ENCODE results near the gene PAPPA. TPM values are rescaled to one million over a fixed set of nuclear protein-coding genes. Genes with fewer than 3 reads are reported as not detected.

PAPPA gene
- total and polyA plus RNA-seq, 9 of the 15 experiments (the other 6 are each of a cell fraction or from before 2014, with no cell fraction given): 0.06 to 0.18 (median 0.11) TPM

DNA sequence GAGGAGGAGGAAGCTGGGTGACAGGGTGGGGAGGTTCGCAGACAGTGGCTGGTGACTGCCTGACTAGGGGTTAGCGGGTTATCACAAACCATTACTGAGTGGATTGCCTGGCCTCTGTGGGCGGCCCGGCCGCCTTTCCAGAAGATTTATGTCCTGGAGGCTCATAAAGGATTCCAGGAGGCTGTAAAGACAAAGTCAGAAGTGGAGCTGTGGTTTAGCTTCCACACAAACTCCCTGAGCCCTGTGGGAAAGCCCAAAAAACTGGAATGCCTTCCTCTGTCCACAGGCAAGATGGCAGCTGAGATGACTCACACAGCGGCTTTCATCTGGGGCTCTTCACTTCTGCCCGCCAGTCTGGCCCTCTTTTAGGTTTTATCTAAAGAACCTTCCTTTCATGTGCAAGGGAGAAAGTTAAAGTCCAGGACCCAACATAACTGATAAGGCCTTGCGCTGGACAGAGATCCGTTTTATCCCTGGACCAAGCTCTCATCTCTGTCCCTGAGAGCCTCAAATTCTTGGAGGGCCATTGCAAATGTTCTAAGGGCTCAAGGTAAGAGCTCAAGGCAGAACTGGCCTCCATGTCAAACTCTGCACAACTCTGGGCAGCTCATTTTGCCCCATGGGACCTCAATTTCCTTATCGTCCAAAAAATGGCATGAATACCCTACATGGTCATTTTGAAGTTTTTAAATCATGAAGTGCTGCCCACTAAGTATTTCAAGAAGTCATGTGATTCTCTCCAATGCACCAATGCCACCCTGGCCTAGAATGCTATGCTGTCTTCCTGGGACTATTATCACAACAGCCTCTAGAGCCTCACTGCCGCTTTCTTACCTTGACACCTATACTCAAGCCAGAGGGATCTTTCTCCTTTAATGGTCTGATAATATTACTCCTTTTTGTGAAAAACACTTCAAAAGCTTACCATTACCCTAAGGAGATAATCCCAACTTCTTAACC lies 284.1 kb downstream of the PAPPA start (continued):
- TF ChIP-seq THRA (IDR thresholded peaks at IDR 0.05) (no peak), KLF6 (CRISPR knock-in tag; IDR thresholded peaks at IDR 0.05; ENCODE audit: borderline replicate concordance) (peak; percentile 88; the same call in 1 of the 2 replicates), RBM15 (IDR thresholded peaks at IDR 0.05; ENCODE audit: insufficient read depth, low read length) (no peak), TCF7 (IDR thresholded peaks at IDR 0.05; ENCODE audit: borderline replicate concordance) (peak; percentile 88), ETV5 (CRISPR knock-in tag; IDR thresholded peaks at IDR 0.05; ENCODE audit: low read depth) (peak; percentile 32), ETS2 (tag; IDR thresholded peaks at IDR 0.05; ENCODE audit: borderline replicate concordance, poor library complexity, severe bottlenecking) (no peak), ZFPM2 (CRISPR knock-in tag; IDR thresholded peaks at IDR 0.05) (no peak), RFX5 (IDR thresholded peaks at IDR 0.05; ENCODE audit: low read depth, low read length) (no peak), FOXM1 (IDR thresholded peaks at IDR 0.05; ENCODE audit: low read depth) (0 out of 2 replicates have a peak, but pooled peaks have one; percentile 18), FOXM1 (CRISPR knock-in tag; IDR thresholded peaks at IDR 0.05; ENCODE audit: low read depth) (no peak), MCM3 (IDR thresholded peaks at IDR 0.05) (no peak), FOXA1 (IDR thresholded peaks at IDR 0.05; ENCODE audit: borderline replicate concordance) (no peak), NFATC3 (IDR thresholded peaks at IDR 0.05) (no peak), SRSF9 (IDR thresholded peaks at IDR 0.05; ENCODE audit: borderline replicate concordance, low read depth, low read length) (no peak), RFX1 (IDR thresholded peaks at IDR 0.05) (no peak), DNMT1 (IDR thresholded peaks at IDR 0.05) (no peak), MEF2D (tag; conservative IDR thresholded peaks at IDR 0.05; ENCODE audit: low read depth) (peak; percentile 20; the same call in 1 of the 2 replicates), ZBTB49 (CRISPR knock-in tag; IDR thresholded peaks at IDR 0.05; ENCODE audit: borderline replicate concordance) (no peak), DPF2 (IDR thresholded peaks at IDR 0.05) (peak; percentile 87), RAD21 (CRISPR knock-in tag; conservative IDR thresholded peaks at IDR 0.05 in 1 of 2, IDR thresholded peaks at IDR 0.05 in 1 of 2) (peak; percentile 7 to 16; a peak in 2 of 4 replicates), ZNF668 (CRISPR knock-in tag; IDR thresholded peaks at IDR 0.05) (no peak), ZNF274 (IDR thresholded peaks at IDR 0.05; ENCODE audit: borderline replicate concordance, low read depth, low read length) (no peak), KLF10 (CRISPR knock-in tag; IDR thresholded peaks at IDR 0.05) (no peak), KAT8 (IDR thresholded peaks at IDR 0.05; ENCODE audit: low read depth) (no peak)
